HG03378 (cell line): ENCODE measurements around the gene FBRSL1.
"Not testable (repeated sequence)": the region's sequence is repeated elsewhere in the genome, so short reads cannot be mapped to it uniquely, and the experiment has no call there.

ENCODE experiments used
- ATAC-seq: cut with Tn5 transposase; IDR thresholded peaks from one replicate; pipeline ENCODE4 v1.9.1; 2021; ENCODE audit warnings: mild to moderate bottlenecking, moderate library complexity; ENCODE audit not compliant: unreplicated experiment

FBRSL1 gene

GRCh38 chr12:132453361-132454192 lies 36.4 kb upstream of the FBRSL1 start:
- no peak for ATAC-seq

GRCh38 chr12:132454193-132454932 lies 35.6 kb upstream of the FBRSL1 start:
- no peak for ATAC-seq

GRCh38 chr12:132454933-132455418 lies 35.0 kb upstream of the FBRSL1 start:
- ATAC-seq = no peak

GRCh38 chr12:132455565-132455964 lies 34.4 kb upstream of the FBRSL1 start:
- ATAC-seq = no peak

GRCh38 chr12:132456186-132456943 lies 33.6 kb upstream of the FBRSL1 start:
- no peak for ATAC-seq

- ATAC-seq = no peak
These were observed 32.9 kb upstream of the FBRSL1 start for GRCh38 chr12:132456944-132457495.

- no peak for ATAC-seq
These were observed 31.5 kb upstream of the FBRSL1 start for GRCh38 chr12:132458441-132458840.

GRCh38 chr12:132458846-132459641 lies 30.9 kb upstream of the FBRSL1 start:
- no peak for ATAC-seq

- ATAC-seq = no peak
These were observed 29.4 kb upstream of the FBRSL1 start for GRCh38 chr12:132460571-132460970.

- no peak for ATAC-seq
These were observed 28.4 kb upstream of the FBRSL1 start for GRCh38 chr12:132461526-132461925.

- ATAC-seq = peak; percentile 69
These were observed 27.2 kb upstream of the FBRSL1 start for GRCh38 chr12:132462788-132463187.

GRCh38 chr12:132463284-132463924 lies 26.5 kb upstream of the FBRSL1 start:
- ATAC-seq = not testable (repeated sequence)

- not testable (repeated sequence) for ATAC-seq
These were observed 25.6 kb upstream of the FBRSL1 start for GRCh38 chr12:132464304-132464703.

- ATAC-seq = no peak
These were observed 25.1 kb upstream of the FBRSL1 start for GRCh38 chr12:132464820-132465219.

GRCh38 chr12:132465269-132466190 lies 24.4 kb upstream of the FBRSL1 start:
- ATAC-seq = no peak

GRCh38 chr12:132466241-132467201 lies 23.4 kb upstream of the FBRSL1 start:
- no peak for ATAC-seq

- ATAC-seq = no peak
These were observed 22.4 kb upstream of the FBRSL1 start for GRCh38 chr12:132467511-132467910.
